NCI-H69 (cell line): ENCODE data around the gene CNN2.
"Not testable (repeated sequence)": the region's sequence is repeated elsewhere in the genome, so short reads cannot be mapped to it uniquely, and the experiment has no call there.

Experiments used
- DNase-seq: peaks from one replicate; lab custom pipeline; 2025; lab: John Stamatoyannopoulos, UW

The CNN2 gene

GRCh38 chr19:1010586-1011510 lies 15.6 kb upstream of the CNN2 start:
- DNase-seq = no peak

DNA sequence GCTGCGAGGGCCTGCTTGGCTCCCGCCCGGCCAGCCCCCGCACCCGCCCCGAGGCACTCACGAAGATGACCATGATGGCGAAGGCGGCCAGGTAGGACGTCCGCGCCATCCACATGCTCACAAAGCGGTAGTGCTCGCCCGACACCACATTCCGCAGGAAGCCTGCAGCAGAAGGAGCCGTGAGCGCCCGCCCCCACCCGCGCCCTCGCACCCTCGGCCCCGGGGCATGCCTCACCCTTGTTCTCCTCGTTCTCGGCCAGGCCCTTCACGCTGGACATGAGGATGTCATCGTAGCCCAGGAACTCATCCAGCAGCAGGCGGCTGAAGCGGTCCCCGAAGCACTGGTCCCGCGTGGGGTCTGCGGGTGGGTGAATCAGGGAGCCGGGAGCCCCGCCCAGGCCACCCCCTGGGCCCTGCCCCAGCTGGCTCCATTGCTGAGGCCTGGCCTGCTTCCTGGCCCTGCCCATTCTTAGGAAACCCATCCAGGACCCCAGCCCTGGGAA lies 14.5 kb upstream of the CNN2 start:
- no peak for DNase-seq

GRCh38 chr19:1012334-1012733 lies 14.1 kb upstream of the CNN2 start:
- DNase-seq = no peak

DNA sequence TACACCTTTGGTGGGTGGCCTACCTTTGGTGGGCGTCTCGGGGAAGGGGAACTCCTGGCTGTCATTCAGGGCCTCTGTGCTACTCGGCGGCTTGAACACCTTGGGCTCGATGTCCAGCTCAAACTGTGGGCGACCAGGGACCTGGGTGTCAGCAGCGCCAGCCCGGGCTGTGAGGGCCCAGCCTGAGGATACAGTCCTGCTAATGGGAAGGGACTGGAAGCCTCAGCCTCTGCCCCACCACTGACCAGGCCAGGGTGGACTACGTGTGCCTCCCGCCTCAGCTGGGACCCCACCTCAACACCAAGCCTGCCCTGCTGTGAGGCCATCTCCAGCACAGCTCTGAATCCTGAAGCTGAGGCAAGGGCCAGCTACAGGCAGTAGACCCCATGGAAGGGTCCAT lies 13.2 kb upstream of the CNN2 start:
- DNase-seq = no peak

DNA sequence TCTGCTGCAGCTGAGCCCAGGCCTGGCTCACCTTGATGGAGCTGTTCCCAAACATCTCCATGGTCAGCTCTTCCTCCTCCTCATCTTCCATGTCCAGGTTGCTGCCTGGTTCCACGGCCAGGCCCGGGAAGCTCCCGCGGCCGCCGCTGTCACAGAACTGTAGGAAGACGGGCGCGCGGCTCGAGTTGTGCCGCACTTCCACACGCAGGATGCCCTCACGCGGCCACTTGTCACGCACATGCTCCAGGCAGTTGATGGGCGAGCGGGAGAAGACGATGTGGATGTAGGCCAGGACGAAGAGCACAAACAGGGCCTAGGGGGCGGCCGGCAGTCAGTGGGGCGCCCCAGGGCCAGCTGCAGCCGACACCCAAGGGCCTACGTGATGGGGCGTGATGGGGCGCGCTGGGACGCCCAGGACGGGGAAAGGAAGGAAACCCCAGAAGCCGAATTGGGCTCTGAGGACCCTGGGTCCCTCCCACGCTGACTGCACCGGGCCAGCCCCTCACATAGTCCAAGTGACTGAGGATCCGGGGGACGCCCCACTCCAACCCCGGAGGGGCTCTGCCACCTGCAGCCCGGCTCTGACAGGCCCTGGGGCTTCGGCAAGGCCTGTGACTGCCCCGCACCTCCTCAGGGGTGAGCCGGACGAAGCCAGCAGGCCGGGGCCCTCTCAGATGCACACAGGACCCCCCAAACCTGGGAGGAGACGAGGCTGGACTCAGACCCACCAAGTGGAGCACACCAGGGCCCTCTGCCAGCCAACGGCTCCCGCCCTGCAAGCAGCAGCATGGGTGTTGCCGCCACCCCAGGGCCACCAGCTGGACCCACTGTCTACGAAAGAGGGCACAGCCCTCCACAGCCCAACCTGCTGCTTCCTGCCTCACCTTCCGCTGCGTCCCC lies 12.0 kb upstream of the CNN2 start:
- no peak for DNase-seq

DNA sequence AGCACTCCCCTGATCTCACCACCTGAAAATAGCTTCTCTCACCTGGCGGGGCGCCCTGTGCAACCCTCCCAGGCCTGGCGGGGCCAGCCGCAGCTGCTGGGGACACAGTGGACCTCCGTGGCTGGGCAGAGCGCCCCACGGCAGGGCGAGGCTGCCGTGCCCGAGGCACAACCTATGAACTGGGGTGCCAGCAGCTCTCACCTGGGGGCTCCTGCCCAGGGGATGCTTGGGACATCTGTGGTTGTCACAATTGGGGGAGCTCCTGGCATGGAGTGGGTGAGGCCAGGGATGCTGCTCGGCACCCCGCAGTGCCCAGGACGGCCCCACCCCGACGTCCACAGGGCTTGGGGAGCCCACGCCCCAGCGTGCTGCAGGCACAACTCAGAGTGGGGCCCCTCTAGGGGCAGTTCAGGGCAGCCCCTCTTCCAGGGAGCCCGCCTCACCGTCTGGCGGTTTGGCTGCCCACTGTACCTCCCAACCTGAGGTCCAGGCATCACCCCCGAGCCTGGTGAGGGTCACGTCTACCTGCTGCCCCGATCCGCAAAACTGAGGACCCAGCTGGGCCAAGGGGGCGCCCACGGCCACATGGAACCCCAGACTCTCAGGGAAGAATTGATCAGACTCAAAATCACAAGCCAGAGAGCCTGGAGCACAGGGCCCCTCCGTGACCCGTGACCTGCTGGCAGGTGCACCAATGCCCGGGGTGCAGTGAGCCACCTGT lies 11.2 kb upstream of the CNN2 start:
- DNase-seq = no peak

GRCh38 chr19:1015782-1016646 lies 10.4 kb upstream of the CNN2 start:
- no peak for DNase-seq

GRCh38 chr19:1016647-1017114 lies 9.7 kb upstream of the CNN2 start:
- DNase-seq = no peak

DNA sequence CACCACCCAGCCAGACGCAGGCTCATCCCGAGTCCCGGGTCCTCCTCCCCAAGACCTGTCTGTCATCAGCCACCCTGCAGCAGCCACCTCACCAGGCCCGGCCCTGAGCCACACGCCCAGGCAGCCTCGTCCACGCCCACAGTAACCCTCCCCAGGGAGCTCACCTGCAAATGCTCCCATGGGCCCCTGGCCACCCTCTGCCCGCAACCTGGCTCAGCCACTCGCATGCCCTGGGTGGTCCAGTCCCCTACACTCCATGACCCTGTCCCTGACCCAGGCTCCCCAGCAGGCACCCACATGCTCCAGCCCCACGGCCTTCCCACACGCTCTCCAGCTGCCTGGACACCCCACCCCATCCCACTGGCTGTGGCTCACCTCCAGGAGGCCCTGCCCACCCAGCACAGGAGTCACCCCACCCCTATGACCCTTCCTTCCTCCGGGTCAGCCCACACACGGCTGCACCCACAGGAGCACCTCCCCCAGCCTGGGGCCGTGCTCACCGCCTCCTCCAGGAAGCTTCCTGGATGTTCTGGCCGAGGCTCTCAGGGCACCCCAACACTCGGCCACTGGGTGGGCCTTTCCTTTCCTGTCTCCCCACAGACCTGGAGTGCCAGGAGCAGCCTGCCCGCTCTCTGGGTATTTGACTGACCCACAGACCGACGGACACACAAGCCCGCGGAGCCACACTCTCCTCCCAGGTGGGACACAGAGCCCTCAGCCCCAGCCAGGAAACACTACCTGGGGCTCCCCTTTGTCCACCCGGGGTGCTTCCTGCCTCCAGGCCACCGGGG lies 9.1 kb upstream of the CNN2 start:
- no peak for DNase-seq

- DNase-seq = no peak
Measured at GRCh38 chr19:1017906-1018305, 8.5 kb upstream of the CNN2 start.

DNA sequence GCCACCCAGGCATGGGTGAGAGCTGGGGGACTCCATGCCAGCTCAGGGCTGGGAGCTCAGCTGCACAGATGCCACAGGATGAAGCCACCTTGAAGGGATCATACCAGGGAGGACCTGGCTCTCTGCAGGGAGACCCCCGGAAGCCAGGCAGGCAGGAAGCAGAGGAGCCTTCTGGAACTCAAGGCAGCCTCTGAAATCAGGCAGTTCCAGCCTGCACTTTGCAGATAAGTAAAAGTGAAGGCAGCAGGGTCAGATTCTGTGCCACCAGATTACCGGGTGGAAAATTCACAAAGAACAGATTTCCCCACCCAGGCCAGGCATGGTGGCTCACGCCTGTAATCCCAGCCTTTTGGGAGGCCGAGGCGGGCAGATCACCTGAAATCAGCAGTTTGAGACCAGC lies 8.0 kb upstream of the CNN2 start:
- DNase-seq = no peak

DNA sequence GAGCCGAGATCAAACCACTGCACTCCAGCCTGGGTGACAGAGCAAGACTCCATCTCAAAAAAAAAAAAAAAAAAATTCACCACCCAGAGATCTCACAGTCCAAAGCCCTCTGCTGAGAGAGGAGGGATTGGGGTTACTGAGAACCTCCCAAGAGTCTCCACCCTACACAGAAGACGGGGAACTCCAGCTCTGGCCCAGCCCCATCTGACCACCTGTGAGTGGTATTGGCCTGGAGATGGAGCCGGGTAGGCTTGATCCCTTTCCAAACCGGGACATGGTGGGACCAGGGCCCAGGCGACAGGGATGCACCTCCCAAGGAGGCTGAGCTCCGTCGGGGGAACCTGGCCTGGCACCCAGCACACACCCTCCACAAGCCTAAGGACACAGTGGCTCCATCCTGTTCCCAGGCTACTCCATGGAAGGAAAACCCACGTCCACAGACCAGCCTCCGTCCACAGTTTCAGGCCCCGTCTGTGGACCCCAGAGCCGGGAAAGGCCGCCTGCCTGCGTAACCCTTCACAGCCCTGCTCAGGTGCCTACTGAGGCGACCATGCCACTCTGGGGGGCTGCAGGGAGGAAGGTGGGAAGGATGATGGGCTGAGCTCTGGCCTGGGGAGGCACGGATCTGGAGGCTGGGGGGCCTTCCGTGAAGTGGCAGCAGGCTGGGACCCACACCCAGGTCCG lies 7.3 kb upstream of the CNN2 start:
- DNase-seq = no peak

DNA sequence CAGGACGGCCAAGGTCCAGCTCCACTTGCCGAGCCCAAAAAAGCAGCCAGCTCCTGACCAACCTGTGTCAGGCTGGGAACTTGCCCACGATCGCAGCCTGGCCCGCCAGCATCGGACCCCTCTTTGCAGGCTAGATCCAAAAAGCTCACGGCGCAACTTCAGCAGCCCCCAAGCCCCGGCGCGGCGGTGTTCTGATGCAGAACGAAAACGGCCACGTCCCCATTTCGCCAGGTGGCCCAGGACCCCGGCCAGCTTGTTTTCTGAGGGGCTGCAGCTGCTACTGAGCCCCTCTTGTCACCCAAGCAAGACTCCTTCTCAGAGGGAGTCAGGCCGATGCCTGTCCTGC lies 6.8 kb upstream of the CNN2 start:
- DNase-seq = no peak

DNA sequence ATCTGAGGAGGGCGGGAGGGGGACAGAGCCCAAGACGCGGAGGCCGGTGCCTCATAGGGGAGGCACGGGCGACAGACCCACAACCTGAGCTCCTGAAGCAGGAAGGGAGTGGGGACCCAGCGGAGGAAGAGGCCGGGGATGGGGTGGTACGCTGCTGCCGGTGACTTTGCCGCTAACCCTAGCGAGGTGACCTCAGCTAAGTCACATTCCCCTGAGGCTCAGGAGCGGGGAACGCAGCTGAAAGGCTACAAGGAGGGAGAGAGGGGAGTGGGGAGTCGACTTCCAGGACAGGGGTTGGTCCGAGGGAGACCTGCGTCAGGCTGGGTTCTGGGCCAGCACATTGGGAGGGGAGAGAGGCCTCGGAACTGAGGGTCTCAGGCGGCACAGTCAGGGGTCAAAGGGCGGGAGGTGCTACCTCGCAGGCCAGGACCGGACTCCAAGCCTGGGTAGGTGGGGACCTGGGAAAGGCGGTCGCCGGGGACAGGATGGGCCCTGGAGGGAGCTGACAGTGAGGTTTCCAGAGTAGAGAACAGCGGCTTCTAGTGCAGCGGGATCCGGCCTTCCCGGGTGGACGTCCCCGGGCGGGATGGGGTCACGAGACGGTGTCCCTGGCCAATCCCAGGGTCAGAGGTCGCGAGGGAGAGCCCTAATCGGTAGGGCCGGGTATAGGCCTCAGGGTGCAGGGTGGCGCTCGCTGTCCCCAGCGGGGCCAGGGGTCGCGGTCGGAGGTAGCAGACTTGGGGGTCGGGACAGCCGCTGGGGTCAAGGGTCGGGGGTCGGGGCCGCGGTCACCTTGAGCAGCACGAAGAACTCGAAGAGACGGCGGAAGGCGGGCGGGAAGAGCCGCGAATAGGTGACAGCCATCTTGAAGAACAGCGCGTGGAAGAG lies 6.2 kb upstream of the CNN2 start:
- peak; percentile 40 for DNase-seq

GRCh38 chr19:1020868-1021425 lies 5.5 kb upstream of the CNN2 start, which contains the start of gene TMEM259:
TMEM259 (minus strand) TSS chr19:1021123; CDS start chr19:1020996, 127 bp downstream.
- DNase-seq = peak; percentile 99

DNA sequence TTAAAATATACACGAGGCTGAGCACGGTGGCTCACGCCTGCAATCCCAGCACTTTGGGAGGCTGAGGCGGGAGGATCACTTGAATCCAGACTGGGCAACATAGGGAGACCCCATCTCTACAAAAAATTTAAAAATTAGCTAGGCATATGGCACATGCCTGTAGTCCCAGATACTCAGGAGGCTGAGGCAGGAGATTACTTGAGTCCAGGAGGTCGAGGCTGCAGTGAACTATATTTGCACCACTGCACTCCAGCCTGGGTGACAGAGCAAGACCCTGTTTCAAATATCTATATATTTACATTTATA lies 2.6 kb upstream of the CNN2 start:
- DNase-seq = not testable (repeated sequence)

DNA sequence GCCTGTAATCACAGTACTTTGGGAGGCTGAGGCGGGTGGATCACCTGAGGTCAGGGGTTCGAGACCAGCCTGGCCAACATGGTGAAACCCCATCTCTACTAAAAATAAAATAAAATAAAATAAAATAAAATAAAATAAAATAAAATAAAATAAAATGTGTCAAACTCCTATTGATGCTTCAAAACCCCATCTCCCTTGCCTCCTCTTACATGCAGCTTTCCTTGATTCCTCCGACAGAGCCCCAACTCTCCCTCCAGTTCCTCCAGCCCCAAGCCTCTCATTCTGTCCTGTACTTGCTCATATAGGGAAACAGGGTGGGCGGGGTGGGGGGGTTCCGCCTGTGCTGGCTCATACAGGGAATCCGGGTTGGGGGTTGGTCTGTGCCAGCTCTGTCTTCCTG lies 1.3 kb upstream of the CNN2 start:
- not testable (repeated sequence) for DNase-seq
